ENCODE data around the gene DHRS9. TPM values are rescaled to one million over a fixed set of nuclear protein-coding genes. Genes with fewer than 3 reads are reported as not detected.

DHRS9 gene
- polyA plus RNA-seq, 1 donor (not counting 4 experiments of a cell fraction or from before 2014, with no cell fraction given): 3.3 TPM

- no peak for FAIRE-seq
- Histone ChIP-seq H3K9me1 (ENCODE audit: control insufficient read depth, extremely low read depth, insufficient read depth, low read length) (no peaks in the 10 kb centered on the region), H2AFZ (ENCODE audit: control insufficient read depth, low read length) (no peak overlapping the region), H3K9ac (ENCODE audit: control insufficient read depth, extremely low read depth, insufficient read depth, low read length) (no peak overlapping the region), H3K36me3 (ENCODE audit: control insufficient read depth in 2 of 2, extremely low read depth in 1 of 2, insufficient read depth in 2 of 2, low read length in 2 of 2) (no peaks in the 10 kb centered on the region), H3K4me2 (ENCODE audit: control insufficient read depth, extremely low read depth, insufficient read depth, low read depth, low read length) (no peak overlapping the region), H3K79me2 (ENCODE audit: control insufficient read depth, insufficient read depth, low read length) (no peaks in the 10 kb centered on the region), H3K4me1 (ENCODE audit: control insufficient read depth, extremely low read depth, insufficient read depth, low read length) (peaks cover 5% of the 10 kb centered on the region), H3K27me3 (ENCODE audit: control insufficient read depth, extremely low read depth, insufficient read depth, low read length) (peaks cover 3% of the 10 kb centered on the region), H4K20me1 (ENCODE audit: control insufficient read depth, extremely low read depth, insufficient read depth, low read length) (no peaks in the 10 kb centered on the region), H3K4me3 (ENCODE audit: control insufficient read depth in 2 of 3, extremely low read depth in 1 of 3, insufficient read depth in 2 of 3, low read depth in 1 of 3, low read length in 3 of 3) (no peak overlapping the region), H3K9me3 (ENCODE audit: control insufficient read depth, low read depth, low read length) (no peaks in the 10 kb centered on the region), H3K27ac (ENCODE audit: control insufficient read depth, insufficient read depth, low read length) (no peak overlapping the region)
- DNase-seq (ENCODE audit: low read depth, low spot score): no peak
- dilution Hi-C loops (cut with MboI; ENCODE audit: extremely low pct_ligation_motif_present, low sequenced_read_pairs): no loop called here
- TF ChIP-seq CTCF (optimal IDR thresholded peaks at IDR 0.05 in 1 of 3, IDR thresholded peaks at IDR 0.05 in 1 of 3, conservative IDR thresholded peaks at IDR 0.05 in 1 of 3; ENCODE audit: extremely low read depth in 1 of 3, insufficient read depth in 2 of 3, low read length in 3 of 3) (no peak), EZH2 (IDR thresholded peaks at IDR 0.05; ENCODE audit: low read length) (no peak)
Observed at GRCh38 chr2:169118060-169118459, 48.7 kb downstream of the DHRS9 start.

- TF ChIP-seq EZH2 (IDR thresholded peaks at IDR 0.05; ENCODE audit: low read length) (no peak), CTCF (optimal IDR thresholded peaks at IDR 0.05 in 1 of 3, IDR thresholded peaks at IDR 0.05 in 1 of 3, conservative IDR thresholded peaks at IDR 0.05 in 1 of 3; ENCODE audit: extremely low read depth in 1 of 3, insufficient read depth in 2 of 3, low read length in 3 of 3) (no peak)
- peaks cover 3% of the 10 kb centered on the region for H3K27me3 ChIP-seq (ENCODE audit: control insufficient read depth, extremely low read depth, insufficient read depth, low read length)
- H3K9ac ChIP-seq (ENCODE audit: control insufficient read depth, extremely low read depth, insufficient read depth, low read length): no peak overlapping the region
- H3K4me1 ChIP-seq (ENCODE audit: control insufficient read depth, extremely low read depth, insufficient read depth, low read length): peaks cover 5% of the 10 kb centered on the region
- no peaks in the 10 kb centered on the region for H3K79me2 ChIP-seq (ENCODE audit: control insufficient read depth, insufficient read depth, low read length)
- no peaks in the 10 kb centered on the region for H4K20me1 ChIP-seq (ENCODE audit: control insufficient read depth, extremely low read depth, insufficient read depth, low read length)
- H3K9me1 ChIP-seq (ENCODE audit: control insufficient read depth, extremely low read depth, insufficient read depth, low read length): no peaks in the 10 kb centered on the region
- H3K36me3 ChIP-seq (ENCODE audit: control insufficient read depth in 2 of 2, extremely low read depth in 1 of 2, insufficient read depth in 2 of 2, low read length in 2 of 2): no peaks in the 10 kb centered on the region
- no peak overlapping the region for H3K4me3 ChIP-seq (ENCODE audit: control insufficient read depth in 2 of 3, extremely low read depth in 1 of 3, insufficient read depth in 2 of 3, low read depth in 1 of 3, low read length in 3 of 3)
- FAIRE-seq: peak; percentile 20
- no peak for DNase-seq (ENCODE audit: low read depth, low spot score)
- no peaks in the 10 kb centered on the region for H3K9me3 ChIP-seq (ENCODE audit: control insufficient read depth, low read depth, low read length)
- H2AFZ ChIP-seq (ENCODE audit: control insufficient read depth, low read length): no peak overlapping the region
- H3K4me2 ChIP-seq (ENCODE audit: control insufficient read depth, extremely low read depth, insufficient read depth, low read depth, low read length): peak overlapping the region; percentile 18
- no peak overlapping the region for H3K27ac ChIP-seq (ENCODE audit: control insufficient read depth, insufficient read depth, low read length)
- dilution Hi-C loops (cut with MboI; ENCODE audit: extremely low pct_ligation_motif_present, low sequenced_read_pairs): no loop called here
Observed at GRCh38 chr2:169119123-169119760, 49.9 kb downstream of the DHRS9 start.
